ENCODE data around the gene RAPGEF4. TPM values are rescaled to one million over a fixed set of nuclear protein-coding genes. Genes with fewer than 3 reads are reported as not detected.

The RAPGEF4 gene
- total RNA-seq, 1 experiment from 2014 or later = 1.4 TPM

GRCh38 chr2:172740856-172741255 is 5.2 kb downstream of the RAPGEF4 start:
- Mint-ChIP-seq H3K4me1 (peaks cover 16 to 17% of the 10 kb centered on the region in 2 experiments), H3K27ac (no peak overlapping the region), H3K9me3 (peaks cover 7 to 8% of the 10 kb centered on the region in 2 experiments; a peak in 4 of 5 replicates), H3K4me3 (no peak overlapping the region), H3K27me3 (ENCODE audit: low read depth) (peaks cover 28% of the 10 kb centered on the region), H3K36me3 (ENCODE audit: insufficient read depth in 1 of 3, low read depth in 3 of 3) (peaks cover 2 to 16% (median 7%) of the 10 kb centered on the region in 3 experiments; a peak in 6 of 7 replicates)
- Histone ChIP-seq H4K5ac (ENCODE audit: insufficient read length, low read depth, low read length) (no peak overlapping the region), H3K79me1 (ENCODE audit: insufficient read depth, low read depth, low read length, poor library complexity, severe bottlenecking) (no peaks in the 10 kb centered on the region), H3K18ac (ENCODE audit: insufficient read length, low read depth, low read length) (no peak overlapping the region), H3K56ac (ENCODE audit: insufficient read length, low read depth, low read length) (no peak overlapping the region), H2AFZ (ENCODE audit: low read length) (no peak overlapping the region), H3K79me2 (ENCODE audit: insufficient read depth, low read length) (no peaks in the 10 kb centered on the region), H2BK20ac (ENCODE audit: low read depth, low read length, poor library complexity, severe bottlenecking) (no peak overlapping the region), H3K14ac (ENCODE audit: insufficient read depth, low read length) (no peak overlapping the region), H4K8ac (replicated peaks; ENCODE audit: insufficient read length, low read depth, low read length) (no peak overlapping the region), H2BK5ac (ENCODE audit: insufficient read length, low read length) (no peak overlapping the region), H2AK5ac (ENCODE audit: insufficient read length, low read length) (no peak overlapping the region), H3K4me1 (ENCODE audit: insufficient read depth, low read length) (no peaks in the 10 kb centered on the region), H4K20me1 (ENCODE audit: control insufficient read depth, insufficient read depth, insufficient read length) (no peaks in the 10 kb centered on the region), H3K27me3 (ENCODE audit: insufficient read depth, low read length) (peaks cover 5% of the 10 kb centered on the region; the same call in 1 of the 2 replicates), H3K27ac (ENCODE audit: insufficient read length, low read depth, low read length) (no peak overlapping the region), H4K91ac (ENCODE audit: insufficient read length, low read depth, low read length) (no peak overlapping the region), H3K4ac (ENCODE audit: low read depth, low read length) (no peak overlapping the region), H3K23me2 (ENCODE audit: insufficient read length, low read depth, low read length, poor library complexity, severe bottlenecking) (peaks cover 8% of the 10 kb centered on the region), H2BK15ac (ENCODE audit: low read depth, low read length) (no peak overlapping the region), H3T11ph (ENCODE audit: low read length) (no peak overlapping the region), H3K9ac (ENCODE audit: extremely low read depth, insufficient read length, low read length) (no peak overlapping the region), H2BK120ac (ENCODE audit: low read depth, low read length, poor library complexity, severe bottlenecking) (no peak overlapping the region), H3K9me3 (ENCODE audit: control insufficient read depth, low read depth, low read length) (no peaks in the 10 kb centered on the region), H2BK12ac (ENCODE audit: insufficient read length, low read depth, low read length) (no peak overlapping the region), H3K4me2 (ENCODE audit: insufficient read depth, insufficient read length, low read length) (no peak overlapping the region), H3K23ac (ENCODE audit: insufficient read length, low read depth, low read length) (no peak overlapping the region)
- DNase-seq = no peak
- no peak for TF ChIP-seq CTCF (conservative IDR thresholded peaks at IDR 0.05)
- WGBS (ENCODE audit: extremely low coverage, insufficient read length, low lambda C conversion rate) = no CpG with 5 or more reads among the region's 5 CpGs
